Astrocyte of the hippocampus (primary cell): ENCODE results near the gene OR4D1.
"Not testable (repeated sequence)": the region's sequence is repeated elsewhere in the genome, so short reads cannot be mapped to it uniquely, and the experiment has no call there.

ENCODE experiments used
- DNase-seq: peaks from one replicate; pipeline ENCODE4 v3.0.0; 2011; ENCODE audit warnings: low read depth, low spot score

OR4D1 gene

GRCh38 chr17:58147930-58148434 lies at the start of gene OR4D1:
Gene OR4D1 (plus strand): TSS chr17:58148384. CDS start chr17:58155154, 6,770 bp downstream.
- no peak for DNase-seq

GRCh38 chr17:58100506-58100905 lies 47.7 kb upstream of the OR4D1 start:
- no peak for DNase-seq

- not testable (repeated sequence) for DNase-seq
These were observed 46.3 kb upstream of the OR4D1 start for GRCh38 chr17:58101898-58102297.

- no peak for DNase-seq
These were observed 43.1 kb upstream of the OR4D1 start for GRCh38 chr17:58105093-58105492.

- DNase-seq, result no peak
These were observed 40.9 kb upstream of the OR4D1 start for GRCh38 chr17:58107306-58107705.

GRCh38 chr17:58109197-58109596 lies 39.0 kb upstream of the OR4D1 start:
- DNase-seq, result no peak

GRCh38 chr17:58110012-58110411 lies 38.2 kb upstream of the OR4D1 start:
- DNase-seq, result no peak

GRCh38 chr17:58111676-58112075 lies 36.5 kb upstream of the OR4D1 start:
- DNase-seq, result no peak

- peak; percentile 84 for DNase-seq
These were observed 35.1 kb upstream of the OR4D1 start for GRCh38 chr17:58112970-58113631.

GRCh38 chr17:58113947-58114346 lies 34.2 kb upstream of the OR4D1 start:
- DNase-seq, result no peak

- no peak for DNase-seq
These were observed 30.8 kb upstream of the OR4D1 start for GRCh38 chr17:58117382-58117781.

GRCh38 chr17:58119491-58119890 lies 28.7 kb upstream of the OR4D1 start:
- DNase-seq, result no peak

GRCh38 chr17:58120195-58120822 lies 27.9 kb upstream of the OR4D1 start:
- peak; percentile 82 for DNase-seq

- peak; percentile 53 for DNase-seq
These were observed 26.3 kb upstream of the OR4D1 start for GRCh38 chr17:58121925-58122324.

GRCh38 chr17:58127846-58128245 lies 20.3 kb upstream of the OR4D1 start:
- no peak for DNase-seq

GRCh38 chr17:58132697-58133096 lies 15.5 kb upstream of the OR4D1 start:
- DNase-seq, result not testable (repeated sequence)

- DNase-seq, result peak; percentile 2
These were observed 11.4 kb upstream of the OR4D1 start for GRCh38 chr17:58136669-58137279.

- DNase-seq, result no peak
These were observed 6.7 kb upstream of the OR4D1 start for GRCh38 chr17:58141505-58141904.

GRCh38 chr17:58143335-58143734 lies 4.8 kb upstream of the OR4D1 start:
- DNase-seq, result not testable (repeated sequence)

GRCh38 chr17:58144801-58145200 lies 3.4 kb upstream of the OR4D1 start:
- no peak for DNase-seq

GRCh38 chr17:58148609-58149008 lies 425 bp downstream of the OR4D1 start:
- no peak for DNase-seq

- DNase-seq, result no peak
These were observed 2.2 kb downstream of the OR4D1 start for GRCh38 chr17:58150394-58150793.

GRCh38 chr17:58153046-58153445 lies 4.9 kb downstream of the OR4D1 start:
- DNase-seq, result no peak
